MM.1S (cell line): ENCODE measurements around the gene MYOC.

Experiments
- DNase-seq: peaks from one replicate; pipeline ENCODE4 v3.0.0-alpha.2; 2015
- H2AFZ ChIP-seq: fragments of 300-600 bp; sonication (generic); 2 replicates; pipeline ENCODE4 v1.6.0; 2016; ENCODE audit warnings: antibody characterized with exemption, low read length
- H3F3A ChIP-seq: fragments of 300-600 bp; sonication (generic); 2 replicates; pipeline ENCODE4 v1.6.1; 2016; ENCODE audit warnings: mild to moderate bottlenecking, antibody characterized with exemption, low read length, moderate library complexity, mixed read lengths; ENCODE audit not compliant: insufficient read depth
- H3K27ac ChIP-seq: fragments of 300-600 bp; sonication (generic); 2 replicates; pipeline ENCODE4 v1.5.1; 2016; ENCODE audit warnings: mild to moderate bottlenecking, low read length
- H3K27me3 ChIP-seq: fragments of 300-600 bp; sonication (generic); replicated peaks from 2 replicates; pipeline ENCODE4 v1.6.0; 2016; ENCODE audit warnings: low read length; ENCODE audit not compliant: insufficient read depth
- H3K36me3 ChIP-seq: fragments of 300-600 bp; sonication (generic); replicated peaks from 2 replicates; pipeline ENCODE4 v1.6.1; 2016; ENCODE audit warnings: mild to moderate bottlenecking, low read length, mixed read lengths; ENCODE audit not compliant: insufficient read depth
- H3K4me1 ChIP-seq: fragments of 300-600 bp; sonication (generic); 2 replicates; pipeline ENCODE4 v1.6.1; 2016; ENCODE audit warnings: low read length, mixed read lengths
- H3K4me2 ChIP-seq: fragments of 300-600 bp; sonication (generic); 2 replicates; pipeline ENCODE4 v1.6.0; 2016; ENCODE audit warnings: low read depth, low read length
- H3K4me3 ChIP-seq: fragments of 300-600 bp; sonication (generic); 2 replicates; pipeline ENCODE4 v1.5.1; 2016; ENCODE audit warnings: low read length, mixed read lengths
- H3K79me2 ChIP-seq: fragments of 300-600 bp; sonication (generic); 2 replicates; pipeline ENCODE4 v1.6.1; 2016; ENCODE audit warnings: mixed run types, low read length, mixed read lengths
- H3K9ac ChIP-seq: fragments of 300-600 bp; sonication (generic); 2 replicates; pipeline ENCODE4 v1.6.1; 2016; ENCODE audit warnings: low read length, mixed read lengths
- H3K9me2 ChIP-seq: fragments of 300-600 bp; sonication (generic); replicated peaks from 2 replicates; pipeline ENCODE4 v1.6.1; 2016; ENCODE audit warnings: mild to moderate bottlenecking, low read length, mixed read lengths; ENCODE audit not compliant: insufficient read depth
- H3K9me3 ChIP-seq: fragments of 300-600 bp; sonication (generic); replicated peaks from 2 replicates; pipeline ENCODE4 v1.6.1; 2016; ENCODE audit warnings: mild to moderate bottlenecking, low read length, mixed read lengths; ENCODE audit not compliant: insufficient read depth
- H4K20me1 ChIP-seq: fragments of 300-600 bp; sonication (generic); 2 replicates; pipeline ENCODE4 v1.6.1; 2016; ENCODE audit warnings: mild to moderate bottlenecking, low read length, moderate library complexity, mixed read lengths; ENCODE audit not compliant: insufficient read depth
- EZH2 ChIP-seq: fragments of 300-600 bp; sonication (generic); optimal IDR thresholded peaks from 2 replicates; pipeline ENCODE3; 2017; ENCODE audit warnings: low read depth, mild to moderate bottlenecking, antibody characterized with exemption, low read length, mixed read lengths
- EZH2phosphoT487 ChIP-seq: fragments of 300-600 bp; sonication (generic); IDR thresholded peaks from 2 replicates; pipeline ENCODE4 v1.6.1; 2018; ENCODE audit warnings: antibody characterized with exemption, low read length
- TF ChIP-seq, protein P1 (sequence below): fragments of 300-600 bp; sonication (generic); IDR thresholded peaks from 2 replicates; pipeline ENCODE4 v1.5.1; 2016; ENCODE audit warnings: antibody characterized with exemption, low read length, mixed read lengths

Gene MYOC

DNA sequence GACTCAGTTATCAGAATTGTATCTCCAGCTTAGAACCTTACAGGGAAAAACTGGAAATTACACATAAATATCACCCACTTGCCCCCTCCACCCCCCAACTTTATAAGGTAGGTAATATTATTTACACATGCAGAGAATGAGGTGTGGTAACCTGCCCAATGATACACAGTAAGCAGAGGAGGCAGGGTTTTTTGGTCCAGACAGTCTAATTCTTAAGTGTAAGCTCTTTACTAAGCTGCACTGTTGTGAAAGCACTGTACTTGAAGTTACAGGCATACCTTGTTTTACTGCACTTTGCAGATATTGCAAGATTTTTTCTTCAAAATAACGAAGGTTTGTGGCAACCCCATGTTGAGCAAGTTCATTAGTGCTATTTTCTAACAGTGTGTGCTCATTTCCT, 55.3 kb downstream of the MYOC start:
- H3K36me3 ChIP-seq: no peaks in the 10 kb centered on the region
- no peak overlapping the region for H3K4me3 ChIP-seq
- H3K27me3 ChIP-seq: no peaks in the 10 kb centered on the region
- H3K79me2 ChIP-seq: no peaks in the 10 kb centered on the region
- no peak overlapping the region for H3K9ac ChIP-seq
- no peaks in the 10 kb centered on the region for H3K9me3 ChIP-seq
- H4K20me1 ChIP-seq: no peaks in the 10 kb centered on the region
- no peak overlapping the region for H3K27ac ChIP-seq
- no peaks in the 10 kb centered on the region for H3K4me1 ChIP-seq
- no peaks in the 10 kb centered on the region for H3K9me2 ChIP-seq
- DNase-seq: no peak
- no peaks in the 10 kb centered on the region for H3F3A ChIP-seq
- TF ChIP-seq EZH2phosphoT487 (no peak), EZH2 (no peak)
- TF ChIP-seq, protein P1, sequence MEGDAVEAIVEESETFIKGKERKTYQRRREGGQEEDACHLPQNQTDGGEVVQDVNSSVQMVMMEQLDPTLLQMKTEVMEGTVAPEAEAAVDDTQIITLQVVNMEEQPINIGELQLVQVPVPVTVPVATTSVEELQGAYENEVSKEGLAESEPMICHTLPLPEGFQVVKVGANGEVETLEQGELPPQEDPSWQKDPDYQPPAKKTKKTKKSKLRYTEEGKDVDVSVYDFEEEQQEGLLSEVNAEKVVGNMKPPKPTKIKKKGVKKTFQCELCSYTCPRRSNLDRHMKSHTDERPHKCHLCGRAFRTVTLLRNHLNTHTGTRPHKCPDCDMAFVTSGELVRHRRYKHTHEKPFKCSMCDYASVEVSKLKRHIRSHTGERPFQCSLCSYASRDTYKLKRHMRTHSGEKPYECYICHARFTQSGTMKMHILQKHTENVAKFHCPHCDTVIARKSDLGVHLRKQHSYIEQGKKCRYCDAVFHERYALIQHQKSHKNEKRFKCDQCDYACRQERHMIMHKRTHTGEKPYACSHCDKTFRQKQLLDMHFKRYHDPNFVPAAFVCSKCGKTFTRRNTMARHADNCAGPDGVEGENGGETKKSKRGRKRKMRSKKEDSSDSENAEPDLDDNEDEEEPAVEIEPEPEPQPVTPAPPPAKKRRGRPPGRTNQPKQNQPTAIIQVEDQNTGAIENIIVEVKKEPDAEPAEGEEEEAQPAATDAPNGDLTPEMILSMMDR: no peak
- H3K4me2 ChIP-seq: no peak overlapping the region
- H2AFZ ChIP-seq: no peak overlapping the region

- Histone ChIP-seq H3F3A (no peaks in the 10 kb centered on the region), H3K79me2 (no peaks in the 10 kb centered on the region), H2AFZ (no peak overlapping the region), H3K27me3 (no peaks in the 10 kb centered on the region), H3K4me3 (no peak overlapping the region), H3K9me2 (no peaks in the 10 kb centered on the region), H3K4me1 (no peaks in the 10 kb centered on the region), H4K20me1 (no peaks in the 10 kb centered on the region), H3K27ac (no peak overlapping the region), H3K9ac (no peak overlapping the region), H3K36me3 (peaks cover under 1% of the 10 kb centered on the region; the same call in 1 of the 2 replicates), H3K4me2 (no peak overlapping the region), H3K9me3 (no peaks in the 10 kb centered on the region)
- TF ChIP-seq EZH2: no peak
- TF ChIP-seq EZH2phosphoT487: no peak
- TF ChIP-seq, protein P1: no peak
- no peak for DNase-seq
These were observed 55.8 kb downstream of the MYOC start for GRCh38 chr1:171596705-171597104.

- TF ChIP-seq EZH2 (no peak), EZH2phosphoT487 (no peak)
- TF ChIP-seq, protein P1: no peak
- Histone ChIP-seq H4K20me1 (no peaks in the 10 kb centered on the region), H3K4me3 (no peak overlapping the region), H3K9ac (no peak overlapping the region), H3K79me2 (no peaks in the 10 kb centered on the region), H3K9me3 (no peaks in the 10 kb centered on the region), H3K4me1 (no peaks in the 10 kb centered on the region), H3K27ac (no peak overlapping the region), H3K36me3 (peaks cover 6% of the 10 kb centered on the region; the same call in 1 of the 2 replicates), H2AFZ (no peak overlapping the region), H3K4me2 (no peak overlapping the region), H3K9me2 (no peaks in the 10 kb centered on the region), H3K27me3 (no peaks in the 10 kb centered on the region), H3F3A (no peaks in the 10 kb centered on the region)
- no peak for DNase-seq
These were observed 56.4 kb downstream of the MYOC start for GRCh38 chr1:171596119-171596518.
